Right ventricle myocardium superior (tissue), 1 donor: ENCODE measurements around the gene KCNT1. TPM values are rescaled to one million over a fixed set of nuclear protein-coding genes. Genes with fewer than 3 reads are reported as not detected.

Experiments
- ATAC-seq: fragments of 200-7000 bp; cut with Tn5 transposase; one replicate; pipeline ENCODE4 v1.9.1; 2020; ENCODE audit warnings: mild to moderate bottlenecking; ENCODE audit not compliant: poor library complexity
- DNase-seq: peaks from one replicate; pipeline ENCODE4 v3.0.0-alpha.2; 2020
- intact Hi-C: fragments of 100-400 bp; cut with DNase I; formaldehyde crosslinking; loops from one replicate; pipeline ENCODE4 v1.11.2; 2022
- total RNA-seq: library from RNA; stranded (reverse); fragmentation: NEBNext Ultra II Directional; extraction: Animal tissue kit (Norgen Biotek cat#: 25700); gene quantifications from one replicate; pipeline ENCODE4 v1.2.1, GENCODE V29; 2021
- donor health status: DM: no; HTN: yes; CAD: no; lungs with severe emphysema.

KCNT1 gene
- total RNA-seq, 1 donor from 2014 or later, result 3.9 TPM

GRCh38 chr9:135736979-135737839 lies 35.2 kb downstream of the KCNT1 start:
- intact Hi-C loops, result no loop called here
- DNase-seq (no peak), ATAC-seq (no peak)

- intact Hi-C loops, result no loop called here
- no peak for DNase-seq
- no peak for ATAC-seq
These were observed 36.0 kb downstream of the KCNT1 start for GRCh38 chr9:135737840-135738521.

- no peak for ATAC-seq
- DNase-seq, result no peak
- intact Hi-C loops, result no loop called here
These were observed 37.6 kb downstream of the KCNT1 start for GRCh38 chr9:135739271-135740220.

- ATAC-seq, result no peak
- DNase-seq, result no peak
- intact Hi-C loops, result no loop called here
These were observed 39.6 kb downstream of the KCNT1 start for GRCh38 chr9:135741276-135742219.

- intact Hi-C loops, result no loop called here
- DNase-seq (no peak), ATAC-seq (no peak)
These were observed 41.0 kb downstream of the KCNT1 start for GRCh38 chr9:135743021-135743420.

- ATAC-seq (peak; percentile 89), DNase-seq (peak; percentile 76)
- intact Hi-C loops, result no loop called here
These were observed 41.8 kb downstream of the KCNT1 start for GRCh38 chr9:135743546-135744332.

GRCh38 chr9:135744333-135745070 lies 42.5 kb downstream of the KCNT1 start:
- ATAC-seq, result peak; percentile 18
- no peak for DNase-seq
- intact Hi-C loops, result no loop called here

- ATAC-seq, result no peak
- intact Hi-C loops, result no loop called here
- DNase-seq, result no peak
These were observed 43.2 kb downstream of the KCNT1 start for GRCh38 chr9:135745189-135745588.

- intact Hi-C loops, result no loop called here
- DNase-seq (no peak), ATAC-seq (no peak)
These were observed 43.8 kb downstream of the KCNT1 start for GRCh38 chr9:135745686-135746324.

- DNase-seq, result no peak
- no peak for ATAC-seq
- intact Hi-C loops, result no loop called here
These were observed 44.6 kb downstream of the KCNT1 start for GRCh38 chr9:135746565-135746964.

- no peak for ATAC-seq
- intact Hi-C loops, result no loop called here
- no peak for DNase-seq
These were observed 45.3 kb downstream of the KCNT1 start for GRCh38 chr9:135747311-135747710.

GRCh38 chr9:135748676-135749075 lies 46.7 kb downstream of the KCNT1 start:
- no peak for ATAC-seq

GRCh38 chr9:135749171-135750045 lies 47.4 kb downstream of the KCNT1 start:
- intact Hi-C loops, result no loop called here
- DNase-seq (no peak), ATAC-seq (no peak)

More at GRCh38 chr9:135748676-135749075, 46.7 kb downstream of the KCNT1 start:
- no peak for DNase-seq
- intact Hi-C loops, result no loop called here

- DNase-seq (no peak), ATAC-seq (no peak)
- intact Hi-C loops, result no loop called here
These were observed 48.8 kb downstream of the KCNT1 start for GRCh38 chr9:135750786-135751185.

- DNase-seq (no peak), ATAC-seq (no peak)
- intact Hi-C loops, result no loop called here
These were observed 49.5 kb downstream of the KCNT1 start for GRCh38 chr9:135751501-135751900.
